Stimulated activated naive CD8-positive, alpha-beta T cell treated with anti-CD3 and anti-CD28 coated beads, Interleukin-15, Interleukin-2, amounts not matched to agents 100 U/mL and 50 U/mL, for 24 hours (primary cell): ENCODE results near the gene CDKN2AIP.

Experiments
- ATAC-seq: fragments of 150-1000 bp; cut with Tn5 transposase; one replicate; pipeline ENCODE4 v1.10.0; 2021
- DNase-seq: peaks from one replicate; pipeline ENCODE4 v3.0.0; 2021

The CDKN2AIP gene

DNA sequence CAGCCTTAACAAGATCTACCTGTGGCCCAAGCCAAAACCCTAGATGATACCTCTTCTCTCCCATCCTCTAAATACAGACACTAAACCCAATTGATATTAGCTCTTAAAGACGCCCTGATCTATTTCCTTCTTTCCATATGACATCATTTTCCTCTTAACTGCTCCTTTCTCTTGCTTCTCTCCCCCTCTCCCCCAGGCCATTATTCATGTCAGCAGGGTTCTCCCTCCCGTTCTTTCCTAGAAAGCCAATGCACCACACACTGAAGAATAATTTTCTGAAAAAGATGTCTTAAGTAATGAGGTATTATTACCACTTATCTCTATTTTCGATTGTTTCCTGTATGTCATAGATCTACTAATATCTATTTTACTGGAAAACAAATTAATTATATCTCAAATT, 50.7 kb downstream of the CDKN2AIP start:
- DNase-seq (no peak), ATAC-seq (no peak)
